Measurements from ENCODE around the gene SERPINB10. TPM values are rescaled to one million over a fixed set of nuclear protein-coding genes. Genes with fewer than 3 reads are reported as not detected.

The SERPINB10 gene
- polyA plus RNA-seq, 1 donor: 0.15 TPM

Other genes starting within 250 kb of the SERPINB10 start
- not detected for gene SERPINB3, start 246.1 kb upstream of the SERPINB10 start, polyA plus RNA-seq (ENCODE audit: insufficient read length)
- gene SERPINB11, start 205.0 kb upstream of the SERPINB10 start, polyA plus RNA-seq (ENCODE audit: insufficient read length): not detected
- gene SERPINB7, start 132.5 kb upstream of the SERPINB10 start, polyA plus RNA-seq (ENCODE audit: insufficient read length): 0.35 TPM
- gene SERPINB2, start 20.3 kb upstream of the SERPINB10 start, polyA plus RNA-seq (ENCODE audit: insufficient read length): 0.85 TPM
- not detected for gene HMSD, start 41.3 kb downstream of the SERPINB10 start, polyA plus RNA-seq (ENCODE audit: insufficient read length)
- gene SERPINB8, start 62.1 kb downstream of the SERPINB10 start, polyA plus RNA-seq (ENCODE audit: insufficient read length): 2.1 TPM
- gene LINC00305, start 241.1 kb downstream of the SERPINB10 start, polyA plus RNA-seq (ENCODE audit: insufficient read length): not detected

Data from hindlimb muscle (tissue), 1 donor.